Right cardiac atrium (tissue), 5 donors: ENCODE data around the gene PKD1L1. TPM values are rescaled to one million over a fixed set of nuclear protein-coding genes. Genes with fewer than 3 reads are reported as not detected.
"Not testable (repeated sequence)": the region's sequence is repeated elsewhere in the genome, so short reads cannot be mapped to it uniquely, and the experiment has no call there.

Experiments used
- ATAC-seq, 2 donors: fragments of 200-7000 bp; cut with Tn5 transposase; one replicate each; pipeline versions ENCODE4 v1.8.0 to v1.9.1; 2020; ENCODE audit warnings: moderate library complexity in 2 of 2, mild to moderate bottlenecking in 1 of 2
- DNase-seq, 3 donors: peaks; one replicate each; pipeline ENCODE4 v3.0.0-alpha.2; 2020
- H3K27ac ChIP-seq: one replicate; pipeline ENCODE4 v1.5.1; 2013; ENCODE audit warnings: mild to moderate bottlenecking, low read length, control low read depth, moderate library complexity
- H3K27me3 ChIP-seq: one replicate; pipeline ENCODE4 v1.6.1; 2013; ENCODE audit not compliant: control insufficient read depth, insufficient read depth
- H3K4me1 ChIP-seq: one replicate; pipeline ENCODE4 v1.6.1; 2013; ENCODE audit warnings: low read length; ENCODE audit not compliant: control insufficient read depth, insufficient read depth
- H3K4me3 ChIP-seq: one replicate; pipeline ENCODE4 v1.5.1; 2013; ENCODE audit warnings: low read length, control low read depth
- H3K9me3 ChIP-seq: one replicate; pipeline ENCODE4 v1.6.1; 2013; ENCODE audit warnings: low read length; ENCODE audit not compliant: control insufficient read depth
- WGBS: extraction: QIAGEN DNeasy Blood & Tissue Kit; methylation state at CpG from one replicate; pipeline ENCODE4 v1.1.7; 2013; 5-methylcytosine and 5-hydroxymethylcytosine counted together
- intact Hi-C, 4 donors: fragments of 100-400 bp; cut with DNase I; formaldehyde crosslinking; loops; one replicate each; pipeline versions ENCODE4 v1.11.0 to v1.14.0; 2022 to 2023
- polyA plus RNA-seq: library from polyadenylated mRNA; stranded (reverse); fragments of 200-250 nt; gene quantifications from one replicate; pipeline ENCODE4 v1.2.3, GENCODE V29; 2013
- total RNA-seq, 4 donors: library from RNA; stranded (reverse); fragmentation: NEBNext Ultra II Directional; extraction: Animal tissue kit (Norgen Biotek cat#: 25700); gene quantifications; one replicate each; pipeline ENCODE4 v1.2.1, GENCODE V29; 2021
- donor health status: healthy with polysubstance abuse.
- donor health status: DM: no; HTN: yes; CAD: no.
- donor health status: DM: no; HTN: no; CAD: no.
- donor health status: DM: no; HTN: yes; CAD: no; lungs with severe emphysema.
- donor health status: DM: yes; HTN: yes; CAD: no.

The PKD1L1 gene
- total and polyA plus RNA-seq, 5 donors = 0.79 to 1.5 (median 0.82) TPM

GRCh38 chr7:47803025-47803424 is 145.2 kb downstream of the PKD1L1 start:
- no peak for ATAC-seq
- Histone ChIP-seq H3K4me3 (no peak overlapping the region), H3K9me3 (no peaks in the 10 kb centered on the region), H3K27me3 (no peaks in the 10 kb centered on the region), H3K4me1 (peaks cover 11% of the 10 kb centered on the region), H3K27ac (no peak overlapping the region)
- intact Hi-C loops = no loop called here
- 79% methylated on average over 6 of the region's 6 CpGs for WGBS
- no peak for DNase-seq

GRCh38 chr7:47801423-47801822 is 146.8 kb downstream of the PKD1L1 start:
- no peaks in the 10 kb centered on the region for H3K27me3 ChIP-seq
- ATAC-seq (no peak), DNase-seq (no peak)
- no peak overlapping the region for H3K4me3 ChIP-seq
- WGBS = 79% methylated on average over 6 of the region's 6 CpGs
- H3K27ac ChIP-seq = no peak overlapping the region
- peaks cover 11% of the 10 kb centered on the region for H3K4me1 ChIP-seq
- H3K9me3 ChIP-seq = no peaks in the 10 kb centered on the region
- intact Hi-C loops = no loop called here

GRCh38 chr7:47799524-47799923 is 148.7 kb downstream of the PKD1L1 start:
- Histone ChIP-seq H3K4me3 (no peak overlapping the region), H3K27me3 (no peaks in the 10 kb centered on the region), H3K9me3 (no peaks in the 10 kb centered on the region), H3K4me1 (peaks cover 2% of the 10 kb centered on the region), H3K27ac (no peak overlapping the region)
- DNase-seq = no peak
- 92% methylated on average over 6 of the region's 6 CpGs for WGBS
- intact Hi-C loops = no loop called here
- no peak for ATAC-seq

- WGBS = 91% methylated on average over 4 of the region's 4 CpGs
- Histone ChIP-seq H3K27ac (no peak overlapping the region), H3K4me1 (no peaks in the 10 kb centered on the region), H3K4me3 (no peak overlapping the region), H3K27me3 (no peaks in the 10 kb centered on the region), H3K9me3 (no peaks in the 10 kb centered on the region)
- intact Hi-C loops = no loop called here
- ATAC-seq (no peak), DNase-seq (no peak)
Measured at GRCh38 chr7:47796347-47796746, 151.9 kb downstream of the PKD1L1 start.

GRCh38 chr7:47795631-47796030 is 152.6 kb downstream of the PKD1L1 start:
- Histone ChIP-seq H3K4me1 (no peaks in the 10 kb centered on the region), H3K9me3 (no peaks in the 10 kb centered on the region), H3K4me3 (no peak overlapping the region), H3K27me3 (no peaks in the 10 kb centered on the region), H3K27ac (no peak overlapping the region)
- WGBS = 69% methylated on average over 2 of the region's 2 CpGs
- intact Hi-C loops = no loop called here
- ATAC-seq (no peak), DNase-seq (no peak)

GRCh38 chr7:47795126-47795525 is 153.1 kb downstream of the PKD1L1 start:
- H3K9me3 ChIP-seq, H3K27me3 ChIP-seq, intact Hi-C loops, ATAC-seq, H3K27ac ChIP-seq, H3K4me1 ChIP-seq, H3K4me3 ChIP-seq, DNase-seq: not testable (repeated sequence)

- no peak overlapping the region for H3K27ac ChIP-seq
- no peak for ATAC-seq
- 62% methylated on average over 4 of the region's 4 CpGs for WGBS
- H3K27me3 ChIP-seq = no peaks in the 10 kb centered on the region
- intact Hi-C loops = no loop called here
- DNase-seq = no peak
- H3K4me3 ChIP-seq = no peak overlapping the region
- H3K9me3 ChIP-seq = no peaks in the 10 kb centered on the region
- no peaks in the 10 kb centered on the region for H3K4me1 ChIP-seq
Measured at GRCh38 chr7:47794016-47794415, 154.2 kb downstream of the PKD1L1 start.

GRCh38 chr7:47793186-47793585 is 155.1 kb downstream of the PKD1L1 start:
- DNase-seq, intact Hi-C loops, H3K9me3 ChIP-seq, H3K27ac ChIP-seq, H3K4me3 ChIP-seq, H3K27me3 ChIP-seq, ATAC-seq, H3K4me1 ChIP-seq: not testable (repeated sequence)
- 53% methylated on average over 5 of the region's 5 CpGs for WGBS

- ATAC-seq (no peak), DNase-seq (no peak)
- Histone ChIP-seq H3K27ac (no peak overlapping the region), H3K4me1 (no peaks in the 10 kb centered on the region), H3K9me3 (no peaks in the 10 kb centered on the region), H3K27me3 (no peaks in the 10 kb centered on the region), H3K4me3 (no peak overlapping the region)
- 62% methylated on average over 3 of the region's 3 CpGs for WGBS
- intact Hi-C loops = no loop called here
Measured at GRCh38 chr7:47792521-47793121, 155.6 kb downstream of the PKD1L1 start.

- intact Hi-C loops = no loop called here
- WGBS = 79% methylated on average over 4 of the region's 4 CpGs
- no peak for DNase-seq
Measured at GRCh38 chr7:47791682-47792081, 156.6 kb downstream of the PKD1L1 start.

GRCh38 chr7:47788083-47788482 is 160.2 kb downstream of the PKD1L1 start:
- H3K27me3 ChIP-seq = no peaks in the 10 kb centered on the region
- H3K9me3 ChIP-seq = no peaks in the 10 kb centered on the region
- intact Hi-C loops = no loop called here
- H3K27ac ChIP-seq = no peak overlapping the region
- ATAC-seq (no peak), DNase-seq (no peak)
- no peaks in the 10 kb centered on the region for H3K4me1 ChIP-seq
- 97% methylated on average over 4 of the region's 4 CpGs for WGBS
- H3K4me3 ChIP-seq = no peak overlapping the region

More at GRCh38 chr7:47791682-47792081, 156.6 kb downstream of the PKD1L1 start:
- no peak overlapping the region for H3K27ac ChIP-seq
- no peak overlapping the region for H3K4me3 ChIP-seq
- no peaks in the 10 kb centered on the region for H3K27me3 ChIP-seq
- ATAC-seq = no peak
- no peaks in the 10 kb centered on the region for H3K4me1 ChIP-seq
- H3K9me3 ChIP-seq = no peaks in the 10 kb centered on the region
